Neural cell (in vitro differentiated cells): ENCODE results near the gene KCNJ10.

Experiments used
- EZH2 ChIP-seq: fragments of 200-600, 300-800 bp; shearing (Covaris generic), sonication (generic); IDR thresholded peaks from 2 replicates; pipeline ENCODE4 v1.6.1; 2014; ENCODE audit warnings: antibody characterized with exemption, low read length, borderline replicate concordance, mild to moderate bottlenecking; ENCODE audit not compliant: insufficient read depth, poor library complexity, severe bottlenecking
- MXI1 ChIP-seq: fragments of 450-650 bp; conservative IDR thresholded peaks from 2 replicates; pipeline ENCODE4 v1.6.1; 2014; ENCODE audit warnings: antibody characterized with exemption, mild to moderate bottlenecking; ENCODE audit not compliant: poor library complexity, severe bottlenecking
- POLR2AphosphoS5 ChIP-seq: IDR thresholded peaks from 2 replicates; pipeline ENCODE4 v1.6.1; 2012
- SMC3 ChIP-seq: fragments of 450-650 bp; conservative IDR thresholded peaks from 2 replicates; pipeline ENCODE4 v1.6.1; 2014; ENCODE audit warnings: antibody characterized with exemption, mild to moderate bottlenecking, moderate library complexity; ENCODE audit not compliant: poor library complexity
- TF ChIP-seq, protein P1 (sequence below): fragments of 450-650 bp; IDR thresholded peaks from 2 replicates; pipeline ENCODE4 v1.5.1; 2014; ENCODE audit warnings: antibody characterized with exemption, mild to moderate bottlenecking, moderate library complexity; ENCODE audit not compliant: poor library complexity, severe bottlenecking
- TF ChIP-seq, protein P2 (sequence below): IDR thresholded peaks from 2 replicates; pipeline ENCODE4 v1.6.1; 2012; ENCODE audit warnings: borderline replicate concordance

- no peak for TF ChIP-seq POLR2AphosphoS5
- TF ChIP-seq EZH2: no peak
- TF ChIP-seq, protein P1, sequence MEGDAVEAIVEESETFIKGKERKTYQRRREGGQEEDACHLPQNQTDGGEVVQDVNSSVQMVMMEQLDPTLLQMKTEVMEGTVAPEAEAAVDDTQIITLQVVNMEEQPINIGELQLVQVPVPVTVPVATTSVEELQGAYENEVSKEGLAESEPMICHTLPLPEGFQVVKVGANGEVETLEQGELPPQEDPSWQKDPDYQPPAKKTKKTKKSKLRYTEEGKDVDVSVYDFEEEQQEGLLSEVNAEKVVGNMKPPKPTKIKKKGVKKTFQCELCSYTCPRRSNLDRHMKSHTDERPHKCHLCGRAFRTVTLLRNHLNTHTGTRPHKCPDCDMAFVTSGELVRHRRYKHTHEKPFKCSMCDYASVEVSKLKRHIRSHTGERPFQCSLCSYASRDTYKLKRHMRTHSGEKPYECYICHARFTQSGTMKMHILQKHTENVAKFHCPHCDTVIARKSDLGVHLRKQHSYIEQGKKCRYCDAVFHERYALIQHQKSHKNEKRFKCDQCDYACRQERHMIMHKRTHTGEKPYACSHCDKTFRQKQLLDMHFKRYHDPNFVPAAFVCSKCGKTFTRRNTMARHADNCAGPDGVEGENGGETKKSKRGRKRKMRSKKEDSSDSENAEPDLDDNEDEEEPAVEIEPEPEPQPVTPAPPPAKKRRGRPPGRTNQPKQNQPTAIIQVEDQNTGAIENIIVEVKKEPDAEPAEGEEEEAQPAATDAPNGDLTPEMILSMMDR: no peak
- TF ChIP-seq MXI1: no peak
- TF ChIP-seq, protein P2, sequence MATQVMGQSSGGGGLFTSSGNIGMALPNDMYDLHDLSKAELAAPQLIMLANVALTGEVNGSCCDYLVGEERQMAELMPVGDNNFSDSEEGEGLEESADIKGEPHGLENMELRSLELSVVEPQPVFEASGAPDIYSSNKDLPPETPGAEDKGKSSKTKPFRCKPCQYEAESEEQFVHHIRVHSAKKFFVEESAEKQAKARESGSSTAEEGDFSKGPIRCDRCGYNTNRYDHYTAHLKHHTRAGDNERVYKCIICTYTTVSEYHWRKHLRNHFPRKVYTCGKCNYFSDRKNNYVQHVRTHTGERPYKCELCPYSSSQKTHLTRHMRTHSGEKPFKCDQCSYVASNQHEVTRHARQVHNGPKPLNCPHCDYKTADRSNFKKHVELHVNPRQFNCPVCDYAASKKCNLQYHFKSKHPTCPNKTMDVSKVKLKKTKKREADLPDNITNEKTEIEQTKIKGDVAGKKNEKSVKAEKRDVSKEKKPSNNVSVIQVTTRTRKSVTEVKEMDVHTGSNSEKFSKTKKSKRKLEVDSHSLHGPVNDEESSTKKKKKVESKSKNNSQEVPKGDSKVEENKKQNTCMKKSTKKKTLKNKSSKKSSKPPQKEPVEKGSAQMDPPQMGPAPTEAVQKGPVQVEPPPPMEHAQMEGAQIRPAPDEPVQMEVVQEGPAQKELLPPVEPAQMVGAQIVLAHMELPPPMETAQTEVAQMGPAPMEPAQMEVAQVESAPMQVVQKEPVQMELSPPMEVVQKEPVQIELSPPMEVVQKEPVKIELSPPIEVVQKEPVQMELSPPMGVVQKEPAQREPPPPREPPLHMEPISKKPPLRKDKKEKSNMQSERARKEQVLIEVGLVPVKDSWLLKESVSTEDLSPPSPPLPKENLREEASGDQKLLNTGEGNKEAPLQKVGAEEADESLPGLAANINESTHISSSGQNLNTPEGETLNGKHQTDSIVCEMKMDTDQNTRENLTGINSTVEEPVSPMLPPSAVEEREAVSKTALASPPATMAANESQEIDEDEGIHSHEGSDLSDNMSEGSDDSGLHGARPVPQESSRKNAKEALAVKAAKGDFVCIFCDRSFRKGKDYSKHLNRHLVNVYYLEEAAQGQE: no peak
- no peak for TF ChIP-seq SMC3
These were observed 26.4 kb downstream of the KCNJ10 start for GRCh38 chr1:160043543-160043942.
